A549 (cell line): ENCODE data around the gene PRKN. TPM values are rescaled to one million over a fixed set of nuclear protein-coding genes. Genes with fewer than 3 reads are reported as not detected.

Experiments used
- ATAC-seq, 2 experiments: fragments of 200-7000 bp in 1 of 2; fragments of >200 bp in 1 of 2; cut with Nextera tagmentation in 1 of 2; cut with Tn5 transposase in 1 of 2; 3 replicates each; pipeline versions ENCODE4 v1.8.0 to v1.9.1; 2018 to 2020; ENCODE audit warnings: mild to moderate bottlenecking in 1 of 2, moderate library complexity in 1 of 2
- CTCF ChIA-PET: fragments of 300-600 bp; sonication (Branson Sonifier 250); formaldehyde crosslinking; extraction: SDS; loops from one replicate; lab custom pipeline; 2021; ENCODE audit warnings: antibody characterized with exemption, inconsistent platforms; lab: Yijun Ruan, JAX
- POLR2A ChIA-PET: fragments of 350-600 bp; formaldehyde crosslinking; extraction: SDS; loops from one replicate; lab custom pipeline; 2021; ENCODE audit warnings: antibody characterized with exemption, inconsistent platforms; lab: Yijun Ruan, JAX
- DNase-seq, 2 experiments: peaks; one replicate each; pipeline versions ENCODE4 v3.0.0 to v3.0.0-alpha.2; 2011 to 2016; ENCODE audit warnings: low read depth in 1 of 2, low spot score in 1 of 2
- FAIRE-seq: peaks from 2 replicates; lab custom pipeline; 2011; peaks lifted over from hg19 to GRCh38; lab: Jason Lieb, UNC
- H3K27ac ChIP-seq, 2 experiments: fragments of >200 bp; sonication (Bioruptor Twin); formaldehyde crosslinking; 3 replicates each; pipeline ENCODE4 v1.5.1; 2016 to 2017
- H3K4me1 ChIP-seq: fragments of >200 bp; sonication (Bioruptor Twin); formaldehyde crosslinking; 3 replicates; pipeline ENCODE4 v1.6.1; 2016
- H3K4me2 ChIP-seq: fragments of >200 bp; sonication (Bioruptor Twin); formaldehyde crosslinking; 3 replicates; pipeline ENCODE4 v1.6.1; 2016
- H3K4me3 ChIP-seq: fragments of >200 bp; sonication (Bioruptor Twin); formaldehyde crosslinking; 3 replicates; pipeline ENCODE4 v1.5.1; 2016
- H3K9me3 ChIP-seq: fragments of >200 bp; sonication (Bioruptor Twin); formaldehyde crosslinking; 3 replicates; pipeline ENCODE4 v1.6.1; 2016
- BHLHE40 ChIP-seq: IDR thresholded peaks from 2 replicates; pipeline ENCODE4 v1.6.1; 2012; ENCODE audit warnings: low read depth, low read length, inconsistent platforms
- CEBPB ChIP-seq, 2 experiments: fragments of >200 bp in 1 of 2; sonication (Bioruptor Twin) in 1 of 2; formaldehyde crosslinking in 1 of 2; IDR thresholded peaks; 2 replicates each; pipeline ENCODE4 v1.6.1; 2012 to 2016
- CHD2 ChIP-seq: fragments of 150-350 bp; IDR thresholded peaks from 2 replicates; pipeline ENCODE4 v1.6.1; 2014; ENCODE audit warnings: low read length; ENCODE audit not compliant: partially characterized antibody
- EHF ChIP-seq: fragments of 250-450 bp; sonication (Bioruptor Pico); IDR thresholded peaks from 2 replicates; pipeline ENCODE4 v1.5.0; 2020; ENCODE audit warnings: mild to moderate bottlenecking
- EP300 ChIP-seq, 2 experiments: fragments of >200 bp; sonication (Bioruptor Twin); formaldehyde crosslinking; IDR thresholded peaks; 2 replicates in 1 of 2; 3 replicates in 1 of 2; pipeline ENCODE4 v1.6.1; 2016 to 2017
- ESRRA ChIP-seq: fragments of 150-350 bp; IDR thresholded peaks from 2 replicates; pipeline ENCODE4 v1.6.1; 2014; ENCODE audit warnings: mild to moderate bottlenecking, low read length, borderline replicate concordance
- FOSL2 ChIP-seq, 2 experiments: fragments of 450-650 bp in 1 of 2; fragments of >200 bp in 1 of 2; sonication (Bioruptor Twin) in 1 of 2; formaldehyde crosslinking; IDR thresholded peaks; 2 replicates each; pipeline versions ENCODE4 v1.5.0 to v1.6.1; 2016 to 2020; ENCODE audit warnings: mild to moderate bottlenecking in 1 of 2, moderate library complexity in 1 of 2
- GATA3 ChIP-seq: IDR thresholded peaks from 2 replicates; pipeline ENCODE4 v1.6.1; 2012; ENCODE audit warnings: borderline replicate concordance
- HDAC2 ChIP-seq: fragments of 200-600 bp; sonication (generic); IDR thresholded peaks from 2 replicates; pipeline ENCODE4 v1.6.1; 2016
- HEYL ChIP-seq: fragments of 250-450 bp; sonication (Bioruptor Pico); IDR thresholded peaks from 2 replicates; pipeline ENCODE4 v1.8.0; 2021; ENCODE audit warnings: mild to moderate bottlenecking, moderate library complexity
- HMGXB4 ChIP-seq: fragments of 250-450 bp; sonication (Bioruptor Pico); IDR thresholded peaks from 2 replicates; pipeline ENCODE4 v1.5.0; 2021; ENCODE audit warnings: mild to moderate bottlenecking, moderate library complexity, borderline replicate concordance
- HOXB13 ChIP-seq: fragments of 250-450 bp; sonication (Bioruptor Pico); IDR thresholded peaks from 2 replicates; pipeline ENCODE4 v1.5.0; 2020; ENCODE audit warnings: low read depth, mild to moderate bottlenecking, moderate library complexity
- JUN ChIP-seq, 2 experiments: fragments of >200 bp; sonication (Bioruptor Twin); formaldehyde crosslinking; IDR thresholded peaks; 2 replicates in 1 of 2; 3 replicates in 1 of 2; pipeline ENCODE4 v1.6.1; 2016 to 2017
- JUNB ChIP-seq: fragments of >200 bp; sonication (Bioruptor Twin); formaldehyde crosslinking; IDR thresholded peaks from 2 replicates; pipeline ENCODE4 v1.6.1; 2016
- MAFK ChIP-seq: fragments of 450-650 bp; IDR thresholded peaks from 2 replicates; pipeline ENCODE4 v1.6.1; 2014; ENCODE audit not compliant: partially characterized antibody
- NFE2L2 ChIP-seq: fragments of 150-350 bp; conservative IDR thresholded peaks from 2 replicates; pipeline ENCODE4 v1.6.1; 2014; ENCODE audit warnings: low read length
- NR3C1 ChIP-seq: fragments of >200 bp; sonication (Bioruptor Twin); formaldehyde crosslinking; IDR thresholded peaks from 3 replicates; pipeline ENCODE4 v1.6.1; 2017
- RNF2 ChIP-seq: fragments of 200-600 bp; sonication (generic); IDR thresholded peaks from 2 replicates; pipeline ENCODE4 v1.6.1; 2016; ENCODE audit warnings: low read depth, mild to moderate bottlenecking, antibody characterized with exemption, moderate library complexity, borderline replicate concordance
- SMC3 ChIP-seq: fragments of >200 bp; sonication (Bioruptor Twin); formaldehyde crosslinking; IDR thresholded peaks from 3 replicates; pipeline ENCODE4 v1.6.1; 2018; ENCODE audit warnings: inconsistent platforms
- SREBF2 ChIP-seq: fragments of 450-650 bp; IDR thresholded peaks from 2 replicates; pipeline ENCODE4 v1.6.1; 2014; ENCODE audit warnings: mild to moderate bottlenecking, moderate library complexity
- TFCP2L1 ChIP-seq: fragments of 250-450 bp; sonication (Bioruptor Pico); IDR thresholded peaks from 2 replicates; pipeline ENCODE4 v1.5.0; 2021; ENCODE audit warnings: mild to moderate bottlenecking
- ZFP36 ChIP-seq: fragments of 450-650 bp; IDR thresholded peaks from 2 replicates; pipeline ENCODE4 v1.6.1; 2014; ENCODE audit warnings: borderline replicate concordance; ENCODE audit not compliant: partially characterized antibody
- ZSCAN20 ChIP-seq: fragments of 250-450 bp; sonication (Bioruptor Pico); IDR thresholded peaks from 2 replicates; pipeline ENCODE4 v1.8.0; 2022; ENCODE audit warnings: mild to moderate bottlenecking, moderate library complexity
- WGBS: methylation state at CpG from one replicate; pipeline ENCODE4 v1.1.6; 2017; ENCODE audit errors: missing lambda C conversion rate; 5-methylcytosine and 5-hydroxymethylcytosine counted together
- polyA plus RNA-seq, 4 experiments: library from polyadenylated mRNA; depleted of rRNA in 3 of 4; stranded (reverse); fragments of >200 nt; fragmentation: RNase III in 1 of 4; extraction: RNeasy Plus Mini Kit Qiagen cat#74134 plus additional on column Dnase treatment in 1 of 4; gene quantifications; 2 replicates in 3 of 4; 3 replicates in 1 of 4; pipeline ENCODE4 v1.2.3, GENCODE V29; 2011 to 2017
- TF ChIP-seq, protein P1 (sequence below): fragments of 150-350 bp; IDR thresholded peaks from 2 replicates; pipeline ENCODE4 v1.6.1; 2014; ENCODE audit warnings: low read depth, mild to moderate bottlenecking, low read length
- TF ChIP-seq, protein P2 (sequence below): fragments of >200 bp; sonication (Bioruptor Twin); formaldehyde crosslinking; IDR thresholded peaks from 3 replicates; pipeline ENCODE4 v1.5.1; 2016

PRKN gene
- polyA plus RNA-seq, 2 of the 4 experiments (the other 2 are of a cell fraction) = 0.36 to 0.39 TPM

DNA sequence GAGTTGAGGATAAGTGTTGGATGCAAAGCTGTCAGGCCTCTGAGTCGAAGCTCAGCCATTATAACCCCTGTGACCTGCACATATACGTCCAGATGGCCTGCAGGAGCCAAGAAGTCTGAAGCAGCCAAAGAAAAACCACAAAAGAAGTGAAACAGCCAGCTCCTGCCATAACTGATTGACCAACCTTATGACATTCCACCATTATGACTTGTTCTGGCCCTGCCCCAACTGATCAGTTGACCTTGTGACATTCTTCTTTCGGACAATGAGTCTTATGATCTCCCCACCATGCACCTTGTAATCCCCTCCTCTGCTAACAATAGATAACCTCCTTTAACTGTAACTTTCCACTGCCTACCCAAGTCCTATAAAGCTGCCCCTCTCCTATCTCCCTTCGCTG lies 1320.0 kb downstream of the PRKN start (continued):
- TF ChIP-seq JUNB (0 out of 2 replicates have a peak, but pooled peaks have one; percentile 19), SMC3 (no peak), HMGXB4 (no peak), HEYL (CRISPR knock-in tag) (no peak), TFCP2L1 (CRISPR knock-in tag) (no peak)

GRCh38 chr6:161407115-161407514 lies 1320.5 kb downstream of the PRKN start:
- ChIA-PET POLR2A (interaction anchor here (1.5 to 1.8 kb wide), 2 partner anchors 11 to 55 kb away, joined by 4 read pairs; no protein-coding TSS in a partner anchor), CTCF (interaction anchor here (1.5 to 2.9 kb wide), 2 partner anchors 11 to 13 kb away, joined by 11 to 18 read pairs; no protein-coding TSS in a partner anchor)
- ATAC-seq (peak in 1 of 2 experiments; percentile 48; a peak in 3 of 6 replicates), FAIRE-seq (no peak), DNase-seq (no peak)
- no peak for TF ChIP-seq HOXB13 (CRISPR knock-in tag)
- TF ChIP-seq SREBF2 = no peak
- TF ChIP-seq ZSCAN20 (CRISPR knock-in tag) = no peak
- TF ChIP-seq, protein P1, sequence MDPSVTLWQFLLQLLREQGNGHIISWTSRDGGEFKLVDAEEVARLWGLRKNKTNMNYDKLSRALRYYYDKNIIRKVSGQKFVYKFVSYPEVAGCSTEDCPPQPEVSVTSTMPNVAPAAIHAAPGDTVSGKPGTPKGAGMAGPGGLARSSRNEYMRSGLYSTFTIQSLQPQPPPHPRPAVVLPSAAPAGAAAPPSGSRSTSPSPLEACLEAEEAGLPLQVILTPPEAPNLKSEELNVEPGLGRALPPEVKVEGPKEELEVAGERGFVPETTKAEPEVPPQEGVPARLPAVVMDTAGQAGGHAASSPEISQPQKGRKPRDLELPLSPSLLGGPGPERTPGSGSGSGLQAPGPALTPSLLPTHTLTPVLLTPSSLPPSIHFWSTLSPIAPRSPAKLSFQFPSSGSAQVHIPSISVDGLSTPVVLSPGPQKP = no peak
- Histone ChIP-seq H3K4me1 (peaks cover 13% of the 10 kb centered on the region), H3K27ac (peak overlapping the region; percentile 70 to 82), H3K4me3 (no peak overlapping the region), H3K9me3 (peaks cover 12% of the 10 kb centered on the region; the same call in 2 of the 3 replicates), H3K4me2 (peak overlapping the region; percentile 28)
- 18% methylated on average over 2 of the region's 2 CpGs for WGBS

- DNase-seq (peak in 1 of 2 experiments; percentile 70), FAIRE-seq (no peak), ATAC-seq (peak; percentile 60 to 85; a peak in 4 of 6 replicates)
- Histone ChIP-seq H3K4me3 (no peak overlapping the region), H3K9me3 (peaks cover 12% of the 10 kb centered on the region; the same call in 2 of the 3 replicates), H3K4me1 (peaks cover 13% of the 10 kb centered on the region), H3K4me2 (peak overlapping the region; percentile 28), H3K27ac (peak overlapping the region; percentile 70 to 82)
- ChIA-PET CTCF (interaction anchor here (1.5 to 2.9 kb wide), 2 partner anchors 12 kb away, joined by 11 to 18 read pairs; no protein-coding TSS in a partner anchor), POLR2A (interaction anchor here (1.8 kb wide), 1 partner anchor 11 kb away, joined by 4 read pairs; no protein-coding TSS in a partner anchor)
- TF ChIP-seq CEBPB (IDR thresholded peaks at IDR 0.05) = peak; percentile 24 to 85; a peak in 2 of 4 replicates
- TF ChIP-seq, protein P1 = no peak
- TF ChIP-seq JUNB = peak; percentile 57; the same call in 1 of the 2 replicates
- TF ChIP-seq ESRRA = no peak
- TF ChIP-seq EP300 (IDR thresholded peaks at IDR 0.05) = peak; percentile 19 to 76; a peak in 2 of 5 replicates
- peak; percentile 33; the same call in 1 of the 2 replicates for TF ChIP-seq NFE2L2
- TF ChIP-seq ZFP36 = no peak
- peak; percentile 89 for TF ChIP-seq MAFK
- TF ChIP-seq, protein P2, sequence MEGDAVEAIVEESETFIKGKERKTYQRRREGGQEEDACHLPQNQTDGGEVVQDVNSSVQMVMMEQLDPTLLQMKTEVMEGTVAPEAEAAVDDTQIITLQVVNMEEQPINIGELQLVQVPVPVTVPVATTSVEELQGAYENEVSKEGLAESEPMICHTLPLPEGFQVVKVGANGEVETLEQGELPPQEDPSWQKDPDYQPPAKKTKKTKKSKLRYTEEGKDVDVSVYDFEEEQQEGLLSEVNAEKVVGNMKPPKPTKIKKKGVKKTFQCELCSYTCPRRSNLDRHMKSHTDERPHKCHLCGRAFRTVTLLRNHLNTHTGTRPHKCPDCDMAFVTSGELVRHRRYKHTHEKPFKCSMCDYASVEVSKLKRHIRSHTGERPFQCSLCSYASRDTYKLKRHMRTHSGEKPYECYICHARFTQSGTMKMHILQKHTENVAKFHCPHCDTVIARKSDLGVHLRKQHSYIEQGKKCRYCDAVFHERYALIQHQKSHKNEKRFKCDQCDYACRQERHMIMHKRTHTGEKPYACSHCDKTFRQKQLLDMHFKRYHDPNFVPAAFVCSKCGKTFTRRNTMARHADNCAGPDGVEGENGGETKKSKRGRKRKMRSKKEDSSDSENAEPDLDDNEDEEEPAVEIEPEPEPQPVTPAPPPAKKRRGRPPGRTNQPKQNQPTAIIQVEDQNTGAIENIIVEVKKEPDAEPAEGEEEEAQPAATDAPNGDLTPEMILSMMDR = no peak
- no peak for TF ChIP-seq BHLHE40
- no peak for TF ChIP-seq HDAC2
- TF ChIP-seq NR3C1 = no peak
- no peak for TF ChIP-seq EHF (CRISPR knock-in tag)
- TF ChIP-seq JUN (IDR thresholded peaks at IDR 0.05) = peak in 1 of 2 experiments; percentile 55; a peak in 2 of 5 replicates
- no peak for TF ChIP-seq RNF2
- TF ChIP-seq SMC3 = no peak
- TF ChIP-seq FOSL2 (IDR thresholded peaks at IDR 0.05) = 0 out of 2 replicates have a peak, but pooled peaks have one; percentile 19
- TF ChIP-seq FOSL2 (CRISPR knock-in tag; IDR thresholded peaks at IDR 0.05) = peak; percentile 79
- peak; percentile 58; the same call in 1 of the 2 replicates for TF ChIP-seq GATA3
- TF ChIP-seq CHD2 = no peak
- TF ChIP-seq ZSCAN20 (CRISPR knock-in tag) = no peak
- 34% methylated on average over 6 of the region's 6 CpGs for WGBS
Measured at GRCh38 chr6:161406646-161407045, 1320.9 kb downstream of the PRKN start.
